Amniotic stem cell (primary cell): ENCODE measurements around the gene UROC1.

Source experiments
- DNase-seq: peaks from one replicate; lab custom pipeline; 2025; lab: John Stamatoyannopoulos, UW

Gene UROC1

DNA sequence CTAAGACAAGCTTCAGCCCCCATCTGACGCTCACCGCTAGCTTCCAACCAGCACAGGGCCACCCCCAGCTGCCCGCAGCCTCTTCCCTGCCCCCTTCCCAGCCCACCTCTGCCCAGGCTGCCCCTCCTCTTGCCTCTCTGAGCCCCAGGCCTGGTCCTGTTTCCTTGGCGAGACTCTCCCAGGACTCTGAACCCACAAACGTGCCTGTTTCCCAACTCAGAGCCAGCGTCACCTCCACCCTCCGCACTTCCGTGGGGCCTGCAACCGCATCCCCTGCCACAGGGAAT lies 76.9 kb downstream of the UROC1 start:
- DNase-seq: no peak

DNA sequence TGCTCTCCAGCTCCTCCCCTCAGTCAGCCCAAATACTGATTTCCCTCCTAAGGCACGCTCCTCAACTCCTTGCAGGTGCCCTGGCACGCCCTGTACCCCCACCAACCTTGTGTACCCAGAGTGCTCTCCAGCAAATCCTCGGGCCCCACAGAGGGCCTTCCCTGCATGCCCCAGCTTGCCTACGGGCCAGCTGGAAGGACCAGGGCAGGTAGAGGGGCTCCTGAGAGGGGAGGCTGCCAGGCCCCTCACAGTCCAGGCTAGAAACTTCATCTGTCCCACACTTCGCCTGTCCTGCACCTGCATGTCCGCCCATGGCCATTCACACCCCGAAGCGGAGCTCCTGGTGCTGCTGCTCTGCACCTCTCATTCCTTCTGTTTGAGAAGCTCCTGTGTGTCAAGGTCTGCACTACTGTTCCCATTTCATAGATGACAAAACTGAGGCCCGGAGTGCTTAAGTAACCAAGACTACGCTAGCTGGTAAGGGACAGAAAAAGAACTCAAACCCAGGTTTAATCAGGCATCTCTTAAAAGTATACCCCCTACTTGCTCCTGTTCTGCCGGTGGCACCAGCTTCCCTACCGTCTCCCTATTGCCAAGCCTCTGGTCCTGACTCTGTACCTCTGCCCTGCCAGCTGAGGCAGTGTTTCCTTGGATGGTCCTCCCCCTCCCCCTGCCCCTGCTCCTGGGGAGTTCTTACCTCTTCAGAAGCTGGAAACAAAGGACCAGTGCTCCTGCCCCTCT lies 77.4 kb downstream of the UROC1 start:
- no peak for DNase-seq

DNA sequence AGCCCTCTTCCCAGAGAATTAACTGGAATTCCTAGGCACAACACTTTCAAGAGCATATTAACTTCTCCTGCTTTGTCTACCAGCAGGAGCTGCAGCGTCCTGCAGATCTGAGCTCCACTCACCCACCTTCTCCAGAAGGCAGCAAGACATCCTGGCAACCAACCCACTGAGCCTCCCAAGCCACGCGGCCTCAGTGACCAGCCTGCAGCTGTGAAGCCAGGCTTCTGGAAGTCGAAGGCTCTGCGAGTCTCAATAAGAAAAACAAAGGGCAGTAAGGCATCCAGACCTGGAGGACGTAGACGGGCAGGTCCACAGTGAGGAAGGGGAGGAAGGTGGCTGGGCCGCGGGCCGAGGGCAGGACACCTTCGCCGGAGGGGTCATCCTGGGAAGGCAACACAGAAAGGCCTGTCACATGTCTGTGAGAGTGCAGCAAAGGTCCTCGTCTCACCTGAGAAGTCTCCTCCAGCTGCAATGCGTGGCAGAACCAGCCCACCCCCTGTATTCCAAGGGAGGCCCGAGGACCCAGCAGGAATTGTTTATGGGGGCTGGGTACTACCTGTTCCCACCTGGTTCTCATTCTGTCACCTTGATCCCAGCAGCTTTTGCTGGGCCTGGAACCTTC lies 78.1 kb downstream of the UROC1 start:
- no peak for DNase-seq

GRCh38 chr3:126438746-126439145 lies 78.8 kb downstream of the UROC1 start:
- no peak for DNase-seq

- no peak for DNase-seq
These were observed 79.4 kb downstream of the UROC1 start for GRCh38 chr3:126438186-126438585.

DNA sequence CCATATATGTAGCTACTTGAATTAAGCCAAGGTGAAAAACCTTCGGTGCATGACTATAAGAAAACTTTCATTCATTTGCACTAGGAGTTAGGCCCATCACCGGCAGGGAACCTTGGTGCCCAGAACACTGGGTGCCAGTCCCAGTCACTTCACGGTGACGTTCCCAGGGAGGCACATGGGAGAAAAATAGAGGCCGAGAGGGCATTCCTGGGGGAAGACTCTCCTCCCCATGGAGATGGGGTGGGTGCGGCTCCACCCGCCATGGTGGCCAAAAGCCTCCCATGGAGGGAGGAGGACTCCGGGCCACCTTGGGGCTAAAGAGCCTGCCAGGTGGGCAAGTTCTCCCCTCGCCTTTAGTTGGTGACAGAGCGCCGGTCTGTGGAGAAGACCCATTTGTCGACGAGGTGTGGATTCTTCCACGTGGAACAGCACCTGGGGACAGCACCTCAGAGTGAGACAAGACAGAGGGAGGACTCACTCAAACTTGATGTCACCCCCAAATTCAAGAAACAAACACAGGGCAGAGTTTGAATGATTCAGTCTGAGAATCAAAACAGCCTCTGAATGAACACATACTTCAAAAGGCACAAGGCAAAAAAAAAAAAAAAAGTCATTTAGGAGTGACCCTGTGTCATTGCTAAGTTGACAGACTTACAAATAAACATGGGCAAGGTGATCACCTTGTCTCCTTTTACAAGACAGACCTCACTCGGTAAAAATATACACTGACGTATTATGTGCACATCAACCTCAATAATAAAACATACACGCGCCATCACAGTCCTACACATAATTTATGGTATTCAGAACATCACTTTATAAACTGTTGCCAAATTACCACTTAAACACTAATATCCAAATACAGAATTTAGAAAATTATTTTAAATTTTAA lies 80.5 kb downstream of the UROC1 start:
- no peak for DNase-seq

- no peak for DNase-seq
These were observed 81.9 kb downstream of the UROC1 start for GRCh38 chr3:126435456-126436315.

DNA sequence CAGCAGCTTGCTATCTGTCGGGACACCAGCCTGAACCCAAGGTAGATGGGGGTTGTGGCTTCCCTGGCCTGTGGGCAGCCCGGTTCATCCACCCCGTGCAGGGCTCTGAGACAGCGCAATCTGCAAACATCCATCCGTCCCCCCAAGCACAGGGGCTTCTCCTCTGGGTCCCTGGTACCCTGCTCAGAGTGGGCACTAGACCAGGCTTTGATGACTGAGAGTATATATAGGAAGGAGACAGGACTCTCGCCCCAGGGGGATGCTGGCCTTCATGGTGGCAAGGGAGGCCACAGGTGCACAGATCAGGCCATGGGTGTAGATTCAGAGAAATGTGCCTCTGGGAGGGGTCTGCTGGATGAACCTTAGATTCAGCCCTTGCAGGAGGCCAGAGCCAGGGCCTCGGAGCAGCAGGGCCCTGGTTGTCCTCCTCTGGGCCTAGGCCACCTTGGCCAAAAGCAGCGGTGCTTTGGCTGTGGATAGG lies 82.6 kb downstream of the UROC1 start:
- no peak for DNase-seq

GRCh38 chr3:126434264-126434590 lies 83.3 kb downstream of the UROC1 start:
- no peak for DNase-seq

DNA sequence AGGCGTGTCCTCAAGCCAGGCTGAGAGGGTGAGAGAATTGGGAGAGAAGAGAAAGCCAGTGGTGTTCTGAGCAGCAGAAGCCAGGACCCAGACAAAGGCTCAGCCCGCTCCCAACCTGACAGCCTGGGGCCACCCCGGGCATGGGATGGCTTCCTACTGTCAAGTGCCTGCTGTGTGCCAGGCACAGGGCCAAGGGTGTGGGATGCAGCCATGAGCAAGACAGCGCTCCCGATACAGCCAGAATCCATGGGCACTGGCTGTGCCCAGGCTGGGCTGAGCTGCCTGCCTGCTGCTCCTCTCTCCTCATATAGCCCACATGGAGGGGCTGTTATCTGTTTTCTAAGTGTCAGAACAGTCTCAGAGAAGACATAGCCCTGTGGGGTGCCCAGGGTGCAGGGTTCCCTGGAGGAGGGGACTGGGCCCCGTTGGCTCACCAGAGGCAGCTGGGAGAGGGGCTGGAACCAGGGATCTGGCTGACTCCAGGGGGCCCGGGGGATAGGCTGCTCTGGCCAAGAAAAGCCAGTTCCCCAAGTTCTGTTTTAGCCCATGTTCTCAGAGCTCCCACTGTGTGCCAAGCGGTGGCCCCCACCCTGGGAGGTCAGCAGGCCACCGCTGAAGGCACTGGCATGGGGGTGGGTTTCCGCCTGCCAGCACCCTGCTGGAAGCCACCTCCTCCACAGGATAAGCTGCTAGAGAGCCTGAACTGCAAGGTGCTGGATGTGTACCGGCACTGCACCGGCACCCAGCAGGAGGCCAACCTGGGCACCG lies 83.9 kb downstream of the UROC1 start:
- no peak for DNase-seq

DNA sequence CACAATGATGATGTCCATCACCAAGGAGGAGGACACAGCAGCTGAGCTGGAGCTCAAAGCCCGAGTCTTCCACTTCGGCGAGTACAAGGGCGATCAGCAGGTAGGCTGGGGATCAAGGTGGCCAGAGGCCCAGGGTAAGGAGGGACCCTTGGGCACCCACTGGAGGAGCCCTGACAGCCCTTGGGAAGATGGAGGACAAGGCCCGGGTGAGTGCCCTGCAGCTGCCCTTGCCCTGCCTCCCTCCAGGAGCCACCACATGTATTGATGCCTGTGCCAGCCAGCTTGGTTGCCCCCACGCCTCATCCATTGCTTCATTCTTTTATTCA lies 84.5 kb downstream of the UROC1 start:
- DNase-seq: no peak

- DNase-seq: no peak
These were observed 85.0 kb downstream of the UROC1 start for GRCh38 chr3:126432361-126433104.
